Lower leg skin (tissue), 4 donors: ENCODE data around the gene TPK1. TPM values are rescaled to one million over a fixed set of nuclear protein-coding genes. Genes with fewer than 3 reads are reported as not detected.

Source experiments
- DNase-seq, 2 donors: peaks; one replicate each; pipeline ENCODE4 v3.0.0-alpha.2; 2019; ENCODE audit warnings: low spot score in 2 of 2
- H3K4me3 ChIP-seq: fragments of 200-600 bp; sonication (generic); 2 replicates; pipeline ENCODE4 v1.5.1; 2017; ENCODE audit warnings: mild to moderate bottlenecking, low read depth; ENCODE audit not compliant: poor library complexity, severe bottlenecking
- CTCF ChIP-seq, 3 donors: fragments of 450-650 bp; IDR thresholded peaks; one replicate each; pipeline ENCODE4 v1.5.1; 2016; ENCODE audit warnings: antibody characterized with exemption in 3 of 3, mild to moderate bottlenecking in 3 of 3, moderate library complexity in 2 of 3
- POLR2A ChIP-seq, 2 donors: fragments of 450-650 bp; IDR thresholded peaks; one replicate each; pipeline ENCODE4 v1.6.1; 2016 to 2017; ENCODE audit warnings: antibody characterized with exemption in 2 of 2, mild to moderate bottlenecking in 1 of 2, moderate library complexity in 1 of 2
- WGBS, 2 donors: methylation state at CpG; one replicate each; pipeline ENCODE4 v1.1.5; 2018; 5-methylcytosine and 5-hydroxymethylcytosine counted together
- intact Hi-C: fragments of 100-400 bp; cut with DNase I; formaldehyde crosslinking; loops from one replicate; pipeline ENCODE4 v1.15.0; 2023; ENCODE audit warnings: low total_unique reads
- total RNA-seq, 4 donors: library from RNA; depleted of rRNA; stranded (reverse); fragments of >200 nt; gene quantifications; one replicate each; pipeline ENCODE4 v1.1.0, GENCODE V29; 2016

Gene TPK1
- total RNA-seq, 4 donors from 2014 or later: 1.1 to 5.5 (median 3.3) TPM

- WGBS, 2 donors: 57 to 58% methylated on average over 4 of the region's 4 CpGs
Observed at GRCh38 chr7:144489504-144489903, 346.3 kb downstream of the TPK1 start.

GRCh38 chr7:144488977-144489376, 346.9 kb downstream of the TPK1 start:
- TF ChIP-seq CTCF (IDR thresholded peaks at IDR 0.05): no peak
- no peak overlapping the region for H3K4me3 ChIP-seq
- no peak for DNase-seq
- WGBS, 2 donors: 91 to 94% methylated on average over 4 of the region's 4 CpGs
- intact Hi-C loops: no loop called here

More at GRCh38 chr7:144489504-144489903, 346.3 kb downstream of the TPK1 start:
- TF ChIP-seq POLR2A (IDR thresholded peaks at IDR 0.05) (no peak), CTCF (IDR thresholded peaks at IDR 0.05) (no peak)
- DNase-seq: no peak
- no peak overlapping the region for H3K4me3 ChIP-seq
- intact Hi-C loops: no loop called here

GRCh38 chr7:144487901-144488300, 348.0 kb downstream of the TPK1 start:
- H3K4me3 ChIP-seq: no peak overlapping the region
- intact Hi-C loops: no loop called here
- TF ChIP-seq CTCF (IDR thresholded peaks at IDR 0.05) (no peak), POLR2A (IDR thresholded peaks at IDR 0.05) (no peak)
- no peak for DNase-seq
- 60 to 65% methylated on average over 3 of the region's 3 CpGs for WGBS, 2 donors

GRCh38 chr7:144484445-144484844, 351.4 kb downstream of the TPK1 start:
- WGBS, 2 donors: 93 to 99% methylated on average over 2 of the region's 2 CpGs
- no peak overlapping the region for H3K4me3 ChIP-seq
- DNase-seq: no peak
- intact Hi-C loops: no loop called here
- no peak for TF ChIP-seq POLR2A (IDR thresholded peaks at IDR 0.05)
- TF ChIP-seq CTCF (IDR thresholded peaks at IDR 0.05): no peak

- TF ChIP-seq CTCF (IDR thresholded peaks at IDR 0.05) (no peak), POLR2A (IDR thresholded peaks at IDR 0.05) (no peak)
- no peak for DNase-seq
- intact Hi-C loops: no loop called here
- 7 to 37% methylated on average over 1 of the region's 1 CpG for WGBS, 2 donors
- no peak overlapping the region for H3K4me3 ChIP-seq
Observed at GRCh38 chr7:144483189-144483588, 352.7 kb downstream of the TPK1 start.

GRCh38 chr7:144481833-144482232, 354.0 kb downstream of the TPK1 start:
- no peak overlapping the region for H3K4me3 ChIP-seq
- no peak for DNase-seq
- intact Hi-C loops: no loop called here
- 47 to 60% methylated on average over 3 of the region's 3 CpGs for WGBS, 2 donors
- no peak for TF ChIP-seq CTCF (IDR thresholded peaks at IDR 0.05)
- TF ChIP-seq POLR2A (IDR thresholded peaks at IDR 0.05): no peak
